Nephron (organoid): ENCODE data around the gene CEMIP2.

Source experiments
- H3K27ac Mint-ChIP-seq, 3 experiments: 2 replicates each; pipeline ENCODE4 v1.8.0; 2020; ENCODE audit warnings: mixed read lengths in 3 of 3, mild to moderate bottlenecking in 2 of 3, moderate library complexity in 1 of 3
- H3K27me3 Mint-ChIP-seq: 2 replicates; pipeline ENCODE4 v1.8.0; 2021; ENCODE audit warnings: low read depth, mild to moderate bottlenecking, moderate library complexity, mixed read lengths
- H3K36me3 Mint-ChIP-seq: 2 replicates; pipeline ENCODE4 v1.8.0; 2020; ENCODE audit warnings: low read depth, mixed read lengths
- H3K4me1 Mint-ChIP-seq: 2 replicates; pipeline ENCODE4 v1.8.0; 2020; ENCODE audit warnings: mixed read lengths
- H3K4me3 Mint-ChIP-seq, 3 experiments: 2 replicates each; pipeline ENCODE4 v1.8.0; 2020; ENCODE audit warnings: mild to moderate bottlenecking in 3 of 3, mixed read lengths in 3 of 3, moderate library complexity in 2 of 3
- H3K9me3 Mint-ChIP-seq: 2 replicates; pipeline ENCODE4 v1.8.0; 2020; ENCODE audit warnings: mixed read lengths
- CTCF ChIP-seq, 3 experiments: fragments of 200-600 bp; sonication (generic); IDR thresholded peaks; one replicate each; pipeline ENCODE4 v1.5.0; 2021; ENCODE audit warnings: antibody characterized with exemption in 3 of 3; ENCODE audit not compliant: unreplicated experiment in 3 of 3

Gene CEMIP2

GRCh38 chr9:71655141-71655540 is 113.2 kb downstream of the CEMIP2 start:
- H3K4me1 Mint-ChIP-seq, result no peaks in the 10 kb centered on the region
- H3K4me3 Mint-ChIP-seq, result no peak overlapping the region
- no peak for TF ChIP-seq CTCF (IDR thresholded peaks at IDR 0.05; ENCODE audit: unreplicated experiment in 3 of 3)

GRCh38 chr9:71652480-71652879 is 115.8 kb downstream of the CEMIP2 start:
- H3K36me3 Mint-ChIP-seq, result no peaks in the 10 kb centered on the region
- H3K9me3 Mint-ChIP-seq, result no peaks in the 10 kb centered on the region
- H3K4me1 Mint-ChIP-seq, result peaks cover 1% of the 10 kb centered on the region
- TF ChIP-seq CTCF (IDR thresholded peaks at IDR 0.05; ENCODE audit: unreplicated experiment in 3 of 3), result no peak
- no peak overlapping the region for H3K4me3 Mint-ChIP-seq
- H3K27ac Mint-ChIP-seq, result no peak overlapping the region
- peaks cover 4% of the 10 kb centered on the region for H3K27me3 Mint-ChIP-seq

More at GRCh38 chr9:71655141-71655540, 113.2 kb downstream of the CEMIP2 start:
- H3K27ac Mint-ChIP-seq, result no peak overlapping the region
- no peaks in the 10 kb centered on the region for H3K9me3 Mint-ChIP-seq
- H3K27me3 Mint-ChIP-seq, result peaks cover 4% of the 10 kb centered on the region
- no peaks in the 10 kb centered on the region for H3K36me3 Mint-ChIP-seq

GRCh38 chr9:71648453-71648852 is 119.9 kb downstream of the CEMIP2 start:
- Mint-ChIP-seq H3K27me3 (peaks cover 4% of the 10 kb centered on the region), H3K4me1 (peaks cover 6% of the 10 kb centered on the region), H3K9me3 (no peaks in the 10 kb centered on the region), H3K4me3 (no peak overlapping the region), H3K36me3 (no peaks in the 10 kb centered on the region), H3K27ac (no peak overlapping the region)
- TF ChIP-seq CTCF (IDR thresholded peaks at IDR 0.05; ENCODE audit: unreplicated experiment in 3 of 3), result no peak

GRCh38 chr9:71647094-71647591 is 121.2 kb downstream of the CEMIP2 start:
- no peaks in the 10 kb centered on the region for H3K36me3 Mint-ChIP-seq
- H3K9me3 Mint-ChIP-seq, result no peaks in the 10 kb centered on the region
- TF ChIP-seq CTCF (IDR thresholded peaks at IDR 0.05; ENCODE audit: unreplicated experiment in 3 of 3), result no peak
- peaks cover 4% of the 10 kb centered on the region for H3K27me3 Mint-ChIP-seq
- peaks cover 6% of the 10 kb centered on the region for H3K4me1 Mint-ChIP-seq
- H3K27ac Mint-ChIP-seq, result peak overlapping the region in 2 of 3 experiments; percentile 22 to 29
- H3K4me3 Mint-ChIP-seq, result no peak overlapping the region

GRCh38 chr9:71646131-71646530 is 122.2 kb downstream of the CEMIP2 start:
- H3K9me3 Mint-ChIP-seq, result no peaks in the 10 kb centered on the region
- no peak overlapping the region for H3K27ac Mint-ChIP-seq
- H3K27me3 Mint-ChIP-seq, result peaks cover 2% of the 10 kb centered on the region
- no peak overlapping the region for H3K4me3 Mint-ChIP-seq
- no peak for TF ChIP-seq CTCF (IDR thresholded peaks at IDR 0.05; ENCODE audit: unreplicated experiment in 3 of 3)
- no peaks in the 10 kb centered on the region for H3K36me3 Mint-ChIP-seq
- peaks cover 6% of the 10 kb centered on the region for H3K4me1 Mint-ChIP-seq

GRCh38 chr9:71644819-71645362 is 123.4 kb downstream of the CEMIP2 start:
- no peak for TF ChIP-seq CTCF (IDR thresholded peaks at IDR 0.05; ENCODE audit: unreplicated experiment in 3 of 3)
- Mint-ChIP-seq H3K4me3 (no peak overlapping the region), H3K4me1 (peaks cover 6% of the 10 kb centered on the region), H3K9me3 (no peaks in the 10 kb centered on the region), H3K36me3 (no peaks in the 10 kb centered on the region), H3K27me3 (no peaks in the 10 kb centered on the region), H3K27ac (no peak overlapping the region)
